Stimulated activated CD4-positive, alpha-beta T cell treated with anti-CD3 and anti-CD28 coated beads, Interleukin-4, amount 100 ng/mL, for 4 hours (primary cell): ENCODE measurements around the gene FAM168B.

Source experiments
- DNase-seq, 2 experiments: peaks; one replicate each; pipeline ENCODE4 v3.0.0-alpha.2; 2020

FAM168B gene

GRCh38 chr2:131054488-131054887 lies 38.8 kb downstream of the FAM168B start:
- DNase-seq = no peak

- DNase-seq = no peak
Measured at GRCh38 chr2:131052741-131053263, 40.5 kb downstream of the FAM168B start.

GRCh38 chr2:131050896-131051295 lies 42.4 kb downstream of the FAM168B start:
- DNase-seq = no peak

GRCh38 chr2:131049150-131049718 lies 44.0 kb downstream of the FAM168B start:
- DNase-seq = no peak

GRCh38 chr2:131048641-131049040 lies 44.6 kb downstream of the FAM168B start:
- DNase-seq = no peak

GRCh38 chr2:131047920-131048560 lies 45.2 kb downstream of the FAM168B start:
- no peak for DNase-seq

- no peak for DNase-seq
Measured at GRCh38 chr2:131046918-131047652, 46.2 kb downstream of the FAM168B start.

- no peak for DNase-seq
Measured at GRCh38 chr2:131046028-131046917, 47.0 kb downstream of the FAM168B start.

- no peak for DNase-seq
Measured at GRCh38 chr2:131045286-131046027, 47.8 kb downstream of the FAM168B start.

- no peak for DNase-seq
Measured at GRCh38 chr2:131044757-131045150, 48.5 kb downstream of the FAM168B start.

GRCh38 chr2:131044075-131044756 lies 49.0 kb downstream of the FAM168B start:
- no peak for DNase-seq

GRCh38 chr2:131043199-131044074 lies 49.8 kb downstream of the FAM168B start:
- no peak for DNase-seq

- no peak for DNase-seq
Measured at GRCh38 chr2:131042148-131042775, 51.0 kb downstream of the FAM168B start.

- no peak for DNase-seq
Measured at GRCh38 chr2:131041402-131042147, 51.7 kb downstream of the FAM168B start.

- no peak for DNase-seq
Measured at GRCh38 chr2:131040661-131041401, 52.4 kb downstream of the FAM168B start.

GRCh38 chr2:131039908-131040660 lies 53.2 kb downstream of the FAM168B start:
- DNase-seq = no peak

GRCh38 chr2:131039535-131039907 lies 53.7 kb downstream of the FAM168B start:
- no peak for DNase-seq

GRCh38 chr2:131039101-131039440 lies 54.2 kb downstream of the FAM168B start:
- no peak for DNase-seq
